Measurements from ENCODE around the gene VENTX. TPM values are rescaled to one million over a fixed set of nuclear protein-coding genes. Genes with fewer than 3 reads are reported as not detected.

VENTX gene
- total RNA-seq, 1 donor from 2014 or later: 0.23 TPM

- H3K27ac Mint-ChIP-seq (ENCODE audit: unreplicated experiment): no peak overlapping the region
- no peak for TF ChIP-seq CTCF (IDR thresholded peaks at IDR 0.05; ENCODE audit: unreplicated experiment)
- no peaks in the 10 kb centered on the region for H3K4me1 Mint-ChIP-seq (ENCODE audit: unreplicated experiment)
- peaks cover 4% of the 10 kb centered on the region for H3K27me3 Mint-ChIP-seq (ENCODE audit: unreplicated experiment)
- H3K9me3 Mint-ChIP-seq (ENCODE audit: unreplicated experiment): no peaks in the 10 kb centered on the region
- no peak for DNase-seq (ENCODE audit: low spot score)
- H3K4me3 Mint-ChIP-seq (ENCODE audit: unreplicated experiment): no peak overlapping the region
- H3K36me3 Mint-ChIP-seq (ENCODE audit: low read depth, unreplicated experiment): peaks cover 13% of the 10 kb centered on the region
These were observed 41.9 kb downstream of the VENTX start for GRCh38 chr10:133279326-133280226.

- DNase-seq (ENCODE audit: low spot score): no peak
- no peak overlapping the region for H3K27ac Mint-ChIP-seq (ENCODE audit: unreplicated experiment)
- H3K4me1 Mint-ChIP-seq (ENCODE audit: unreplicated experiment): no peaks in the 10 kb centered on the region
- peaks cover 4% of the 10 kb centered on the region for H3K27me3 Mint-ChIP-seq (ENCODE audit: unreplicated experiment)
- TF ChIP-seq CTCF (IDR thresholded peaks at IDR 0.05; ENCODE audit: unreplicated experiment): no peak
- H3K9me3 Mint-ChIP-seq (ENCODE audit: unreplicated experiment): no peaks in the 10 kb centered on the region
- peaks cover 18% of the 10 kb centered on the region for H3K36me3 Mint-ChIP-seq (ENCODE audit: low read depth, unreplicated experiment)
- H3K4me3 Mint-ChIP-seq (ENCODE audit: unreplicated experiment): no peak overlapping the region
These were observed 42.9 kb downstream of the VENTX start for GRCh38 chr10:133280391-133281059.

- Mint-ChIP-seq H3K36me3 (ENCODE audit: low read depth, unreplicated experiment) (peaks cover 21% of the 10 kb centered on the region), H3K9me3 (ENCODE audit: unreplicated experiment) (no peaks in the 10 kb centered on the region), H3K27ac (ENCODE audit: unreplicated experiment) (no peak overlapping the region), H3K27me3 (ENCODE audit: unreplicated experiment) (peaks cover 5% of the 10 kb centered on the region), H3K4me1 (ENCODE audit: unreplicated experiment) (no peaks in the 10 kb centered on the region), H3K4me3 (ENCODE audit: unreplicated experiment) (no peak overlapping the region)
- TF ChIP-seq CTCF (IDR thresholded peaks at IDR 0.05; ENCODE audit: unreplicated experiment): no peak
- no peak for DNase-seq (ENCODE audit: low spot score)
These were observed 43.4 kb downstream of the VENTX start for GRCh38 chr10:133281084-133281483.

- Mint-ChIP-seq H3K4me1 (ENCODE audit: unreplicated experiment) (no peaks in the 10 kb centered on the region), H3K4me3 (ENCODE audit: unreplicated experiment) (no peak overlapping the region), H3K27ac (ENCODE audit: unreplicated experiment) (peak overlapping the region; percentile 58), H3K36me3 (ENCODE audit: low read depth, unreplicated experiment) (peaks cover 22% of the 10 kb centered on the region), H3K27me3 (ENCODE audit: unreplicated experiment) (peaks cover 6% of the 10 kb centered on the region), H3K9me3 (ENCODE audit: unreplicated experiment) (no peaks in the 10 kb centered on the region)
- no peak for TF ChIP-seq CTCF (IDR thresholded peaks at IDR 0.05; ENCODE audit: unreplicated experiment)
- DNase-seq (ENCODE audit: low spot score): no peak
These were observed 44.1 kb downstream of the VENTX start for GRCh38 chr10:133281628-133282372.

Data from endothelial cell (in vitro differentiated cells).